ENCODE data around the gene KANK4.

GRCh38 chr1:62233926-62234450, 85.2 kb downstream of the KANK4 start:
- TF ChIP-seq CTCF (IDR thresholded peaks at IDR 0.05; ENCODE audit: borderline replicate concordance, extremely low read depth, low read length, poor library complexity, severe bottlenecking): no peak
- no peak for TF ChIP-seq EZH2 (IDR thresholded peaks at IDR 0.05; ENCODE audit: borderline replicate concordance, low read depth, low read length, severe bottlenecking)
